GM12801 (cell line): ENCODE measurements around the gene BABAM2.

Source experiments
- CTCF ChIP-seq: IDR thresholded peaks from one replicate; pipeline ENCODE4 v1.5.1; 2011; ENCODE audit warnings: control low read depth; ENCODE audit not compliant: insufficient read length; ENCODE audit errors: extremely low read depth

The BABAM2 gene

GRCh38 chr2:28062867-28063266 lies 172.3 kb downstream of the BABAM2 start:
- TF ChIP-seq CTCF = no peak

GRCh38 chr2:28063492-28063962 lies 173.0 kb downstream of the BABAM2 start:
- no peak for TF ChIP-seq CTCF

- no peak for TF ChIP-seq CTCF
These were observed 177.1 kb downstream of the BABAM2 start for GRCh38 chr2:28067602-28068001.

- no peak for TF ChIP-seq CTCF
These were observed 177.6 kb downstream of the BABAM2 start for GRCh38 chr2:28068088-28068487.

GRCh38 chr2:28068527-28068926 lies 178.0 kb downstream of the BABAM2 start:
- no peak for TF ChIP-seq CTCF

- no peak for TF ChIP-seq CTCF
These were observed 180.7 kb downstream of the BABAM2 start for GRCh38 chr2:28071221-28071620.

GRCh38 chr2:28074137-28074536 lies 183.6 kb downstream of the BABAM2 start:
- TF ChIP-seq CTCF = no peak

GRCh38 chr2:28080911-28081310 lies 190.4 kb downstream of the BABAM2 start:
- TF ChIP-seq CTCF = no peak
